Small intestine (tissue), 7 donors: ENCODE results near the gene VTI1A. TPM values are rescaled to one million over a fixed set of nuclear protein-coding genes. Genes with fewer than 3 reads are reported as not detected.

ENCODE experiments used
- DNase-seq, 2 donors: peaks; one replicate each; pipeline versions ENCODE4 v3.0.0 to v3.0.0-alpha.2; 2013
- FAIRE-seq: peaks from 2 replicates; lab custom pipeline; 2012; peaks lifted over from hg19 to GRCh38; lab: Jason Lieb, UNC
- H3K27ac ChIP-seq, 3 donors: one replicate each; pipeline ENCODE4 v1.5.1; 2013; ENCODE audit warnings: low read length in 2 of 3, mild to moderate bottlenecking in 2 of 3, control low read depth in 1 of 3, inconsistent platforms in 1 of 3, low read depth in 1 of 3, moderate library complexity in 1 of 3
- H3K27me3 ChIP-seq, 3 donors: one replicate each; pipeline ENCODE4 v1.6.1; 2013; ENCODE audit warnings: low read length in 3 of 3, inconsistent platforms in 1 of 3; ENCODE audit not compliant: control insufficient read depth in 3 of 3, insufficient read depth in 3 of 3
- H3K36me3 ChIP-seq, 3 donors: one replicate each; pipeline ENCODE4 v1.6.1; 2013; ENCODE audit warnings: low read length in 3 of 3, inconsistent platforms in 1 of 3, low read depth in 1 of 3, mild to moderate bottlenecking in 1 of 3, moderate library complexity in 1 of 3; ENCODE audit not compliant: control insufficient read depth in 3 of 3, insufficient read depth in 2 of 3
- H3K4me1 ChIP-seq, 3 donors: one replicate each; pipeline ENCODE4 v1.6.1; 2013; ENCODE audit warnings: low read length in 2 of 3, inconsistent platforms in 1 of 3, low read depth in 1 of 3, mild to moderate bottlenecking in 1 of 3, moderate library complexity in 1 of 3; ENCODE audit not compliant: control insufficient read depth in 3 of 3, insufficient read depth in 2 of 3
- H3K4me3 ChIP-seq, 3 donors: one replicate each; pipeline ENCODE4 v1.5.1; 2013; ENCODE audit warnings: low read length in 3 of 3, control low read depth in 1 of 3, inconsistent platforms in 1 of 3, low read depth in 1 of 3, mild to moderate bottlenecking in 1 of 3, moderate library complexity in 1 of 3
- H3K9me3 ChIP-seq, 2 donors: one replicate each; pipeline ENCODE4 v1.6.1; 2013; ENCODE audit warnings: low read depth in 1 of 2, low read length in 1 of 2; ENCODE audit not compliant: control insufficient read depth in 2 of 2, insufficient read depth in 1 of 2
- WGBS, 3 donors: extraction: QIAGEN DNeasy Blood & Tissue Kit; methylation state at CpG; one replicate each; pipeline ENCODE4 v1.1.7; 2013; 5-methylcytosine and 5-hydroxymethylcytosine counted together
- polyA plus RNA-seq, 4 donors: library from polyadenylated mRNA; stranded (reverse) in 3 of 4; unstranded in 1 of 4; fragments of 200-250 nt in 3 of 4; fragments of 120-200 nt in 1 of 4; gene quantifications; one replicate each; pipeline versions ENCODE4 v1.2.1 to v1.2.3, GENCODE V29; 2013
- donor health status: healthy with polysubstance abuse.
- donor health status: control.
- donor health status: control.
- donor health status: Bipolar disorder and iron deficiency.
- donor health status: healthy.

Gene VTI1A
- polyA plus RNA-seq, 4 donors = 13.8 to 16.8 (median 16.0) TPM

GRCh38 chr10:112752288-112752687 is 305.3 kb downstream of the VTI1A start:
- H3K4me1 ChIP-seq = peaks cover 4 to 49% (median 13%) of the 10 kb centered on the region in 3 donors
- H3K27me3 ChIP-seq = no peaks in the 10 kb centered on the region
- FAIRE-seq (no peak), DNase-seq (peak in 1 of 2 donors; percentile 48)
- no peaks in the 10 kb centered on the region for H3K36me3 ChIP-seq
- no peaks in the 10 kb centered on the region for H3K9me3 ChIP-seq
- 28 to 72% (median 45%) methylated on average over 3 of the region's 3 CpGs for WGBS, 3 donors
- peak overlapping the region in 1 of 3 donors; percentile 89 for H3K27ac ChIP-seq
- no peak overlapping the region for H3K4me3 ChIP-seq

GRCh38 chr10:112753961-112754411 is 307.0 kb downstream of the VTI1A start:
- Histone ChIP-seq H3K4me3 (no peak overlapping the region), H3K27me3 (no peaks in the 10 kb centered on the region), H3K27ac (no peak overlapping the region), H3K4me1 (peaks cover 4 to 49% (median 13%) of the 10 kb centered on the region in 3 donors), H3K36me3 (peaks cover 0 to 6% (median 0%) of the 10 kb centered on the region in 3 donors), H3K9me3 (no peaks in the 10 kb centered on the region)
- FAIRE-seq = no peak
- 63 to 90% (median 80%) methylated on average over 10 of the region's 10 CpGs for WGBS, 3 donors
- DNase-seq = no peak

- DNase-seq (peak; percentile 44 to 56), FAIRE-seq (no peak)
- 45 to 73% (median 64%) methylated on average over 12 of the region's 12 CpGs for WGBS, 3 donors
- Histone ChIP-seq H3K27me3 (no peaks in the 10 kb centered on the region), H3K9me3 (no peaks in the 10 kb centered on the region), H3K36me3 (peaks cover 0 to 7% (median 0%) of the 10 kb centered on the region in 3 donors), H3K4me3 (no peak overlapping the region), H3K27ac (peak overlapping the region in 1 of 3 donors; percentile 32), H3K4me1 (peaks cover 4 to 38% (median 7%) of the 10 kb centered on the region in 3 donors)
Measured at GRCh38 chr10:112755446-112756234, 308.6 kb downstream of the VTI1A start.

- Histone ChIP-seq H3K27me3 (no peaks in the 10 kb centered on the region), H3K4me1 (peaks cover 4 to 36% (median 5%) of the 10 kb centered on the region in 3 donors), H3K27ac (peak overlapping the region in 1 of 3 donors; percentile 32), H3K36me3 (peaks cover 0 to 7% (median 0%) of the 10 kb centered on the region in 3 donors), H3K9me3 (no peaks in the 10 kb centered on the region), H3K4me3 (no peak overlapping the region)
- FAIRE-seq (no peak), DNase-seq (peak in 1 of 2 donors; percentile 90)
- 16 to 70% (median 52%) methylated on average over 7 of the region's 7 CpGs for WGBS, 3 donors
Measured at GRCh38 chr10:112756235-112756527, 309.2 kb downstream of the VTI1A start.

GRCh38 chr10:112758961-112759360 is 311.9 kb downstream of the VTI1A start:
- FAIRE-seq (no peak), DNase-seq (no peak)
- Histone ChIP-seq H3K9me3 (no peaks in the 10 kb centered on the region), H3K27me3 (no peaks in the 10 kb centered on the region), H3K4me3 (no peak overlapping the region), H3K27ac (no peak overlapping the region), H3K4me1 (peaks cover 0 to 17% (median 4%) of the 10 kb centered on the region in 3 donors), H3K36me3 (peaks cover 0 to 7% (median 0%) of the 10 kb centered on the region in 3 donors)
- WGBS, 3 donors = 81 to 97% (median 94%) methylated on average over 2 of the region's 2 CpGs

- DNase-seq (no peak), FAIRE-seq (no peak)
- Histone ChIP-seq H3K9me3 (no peaks in the 10 kb centered on the region), H3K27me3 (no peaks in the 10 kb centered on the region), H3K4me3 (no peak overlapping the region), H3K27ac (no peak overlapping the region), H3K36me3 (peaks cover 0 to 7% (median 0%) of the 10 kb centered on the region in 3 donors), H3K4me1 (peaks cover 0 to 16% (median 4%) of the 10 kb centered on the region in 3 donors)
- 97 to 98% (median 97%) methylated on average over 7 of the region's 7 CpGs for WGBS, 3 donors
Measured at GRCh38 chr10:112759496-112759895, 312.5 kb downstream of the VTI1A start.

GRCh38 chr10:112761256-112761655 is 314.2 kb downstream of the VTI1A start:
- no peak for FAIRE-seq
- DNase-seq = no peak
- no peak overlapping the region for H3K27ac ChIP-seq
- H3K4me1 ChIP-seq = peaks cover 0 to 4% (median 1%) of the 10 kb centered on the region in 3 donors
- H3K27me3 ChIP-seq = no peaks in the 10 kb centered on the region
- no peak overlapping the region for H3K4me3 ChIP-seq
- 91 to 93% (median 93%) methylated on average over 3 of the region's 3 CpGs for WGBS, 3 donors
- peaks cover 0 to 7% (median 0%) of the 10 kb centered on the region in 3 donors for H3K36me3 ChIP-seq
- H3K9me3 ChIP-seq = no peaks in the 10 kb centered on the region

GRCh38 chr10:112763916-112764520 is 317.0 kb downstream of the VTI1A start:
- H3K4me1 ChIP-seq = peaks cover 0 to 2% (median 0%) of the 10 kb centered on the region in 3 donors
- 92 to 97% (median 96%) methylated on average over 11 of the region's 11 CpGs for WGBS, 3 donors
- DNase-seq (no peak), FAIRE-seq (no peak)
- no peaks in the 10 kb centered on the region for H3K9me3 ChIP-seq
- H3K27ac ChIP-seq = no peak overlapping the region
- H3K36me3 ChIP-seq = peaks cover 0 to under 1% (median 0%) of the 10 kb centered on the region in 3 donors
- no peak overlapping the region for H3K4me3 ChIP-seq
- no peaks in the 10 kb centered on the region for H3K27me3 ChIP-seq
